ENCODE measurements around the gene TMEM158. TPM values are rescaled to one million over a fixed set of nuclear protein-coding genes. Genes with fewer than 3 reads are reported as not detected.

The TMEM158 gene
- total RNA-seq, 1 donor = 9.0 TPM

GRCh38 chr3:45252826-45253225, 26.7 kb upstream of the TMEM158 start:
- no peaks in the 10 kb centered on the region for H3K79me2 ChIP-seq (ENCODE audit: insufficient read depth, low read length)
- no peak overlapping the region for H3K27ac ChIP-seq (ENCODE audit: low read depth, low read length)
- no peak for DNase-seq (ENCODE audit: insufficient read length, low spot score, missing footprints)
- H3K27me3 ChIP-seq (ENCODE audit: insufficient read depth, low read length) = no peaks in the 10 kb centered on the region
- no peak overlapping the region for H3K4me3 ChIP-seq (ENCODE audit: insufficient read depth, low read length)
- no peaks in the 10 kb centered on the region for H3K4me1 ChIP-seq (ENCODE audit: insufficient read depth, low read length)
- no peak for TF ChIP-seq CTCF (IDR thresholded peaks at IDR 0.05; ENCODE audit: extremely low read depth, low read depth, low read length)
- no peaks in the 10 kb centered on the region for H3K36me3 ChIP-seq (ENCODE audit: insufficient read depth, low read length)
- no peak overlapping the region for H3K4me2 ChIP-seq (ENCODE audit: insufficient read depth, low read length)
- H4K20me1 ChIP-seq (ENCODE audit: insufficient read depth, low read length) = no peaks in the 10 kb centered on the region
- H2AFZ ChIP-seq (ENCODE audit: low read length) = peak overlapping the region; percentile 31
- H3K9me3 ChIP-seq (ENCODE audit: low read depth, low read length) = no peaks in the 10 kb centered on the region

GRCh38 chr3:45249391-45249790, 23.3 kb upstream of the TMEM158 start:
- no peak for TF ChIP-seq CTCF (IDR thresholded peaks at IDR 0.05; ENCODE audit: extremely low read depth, low read depth, low read length)
- no peaks in the 10 kb centered on the region for H3K79me2 ChIP-seq (ENCODE audit: insufficient read depth, low read length)
- DNase-seq (ENCODE audit: insufficient read length, low spot score, missing footprints) = no peak

GRCh38 chr3:45246241-45246640, 20.2 kb upstream of the TMEM158 start:
- Histone ChIP-seq H3K4me2 (ENCODE audit: insufficient read depth, low read length) (no peak overlapping the region), H3K36me3 (ENCODE audit: insufficient read depth, low read length) (no peaks in the 10 kb centered on the region), H3K27ac (ENCODE audit: low read depth, low read length) (no peak overlapping the region), H3K4me1 (ENCODE audit: insufficient read depth, low read length) (no peaks in the 10 kb centered on the region), H3K9me3 (ENCODE audit: low read depth, low read length) (no peaks in the 10 kb centered on the region), H3K4me3 (ENCODE audit: insufficient read depth, low read length) (no peak overlapping the region), H3K27me3 (ENCODE audit: insufficient read depth, low read length) (no peaks in the 10 kb centered on the region), H3K79me2 (ENCODE audit: insufficient read depth, low read length) (no peaks in the 10 kb centered on the region), H2AFZ (ENCODE audit: low read length) (no peak overlapping the region), H4K20me1 (ENCODE audit: insufficient read depth, low read length) (no peaks in the 10 kb centered on the region)
- no peak for DNase-seq (ENCODE audit: insufficient read length, low spot score, missing footprints)
- TF ChIP-seq CTCF (IDR thresholded peaks at IDR 0.05; ENCODE audit: extremely low read depth, low read depth, low read length) = no peak

More at GRCh38 chr3:45249391-45249790, 23.3 kb upstream of the TMEM158 start:
- no peaks in the 10 kb centered on the region for H4K20me1 ChIP-seq (ENCODE audit: insufficient read depth, low read length)
- H3K4me2 ChIP-seq (ENCODE audit: insufficient read depth, low read length) = no peak overlapping the region
- no peaks in the 10 kb centered on the region for H3K27me3 ChIP-seq (ENCODE audit: insufficient read depth, low read length)
- H3K9me3 ChIP-seq (ENCODE audit: low read depth, low read length) = no peaks in the 10 kb centered on the region
- no peak overlapping the region for H2AFZ ChIP-seq (ENCODE audit: low read length)
- H3K4me1 ChIP-seq (ENCODE audit: insufficient read depth, low read length) = no peaks in the 10 kb centered on the region
- no peak overlapping the region for H3K27ac ChIP-seq (ENCODE audit: low read depth, low read length)
- no peak overlapping the region for H3K4me3 ChIP-seq (ENCODE audit: insufficient read depth, low read length)
- H3K36me3 ChIP-seq (ENCODE audit: insufficient read depth, low read length) = no peaks in the 10 kb centered on the region

- Histone ChIP-seq H3K4me1 (ENCODE audit: insufficient read depth, low read length) (no peaks in the 10 kb centered on the region), H3K27ac (ENCODE audit: low read depth, low read length) (no peak overlapping the region), H3K36me3 (ENCODE audit: insufficient read depth, low read length) (no peaks in the 10 kb centered on the region), H3K27me3 (ENCODE audit: insufficient read depth, low read length) (peaks cover 5% of the 10 kb centered on the region), H3K4me3 (ENCODE audit: insufficient read depth, low read length) (no peak overlapping the region), H3K79me2 (ENCODE audit: insufficient read depth, low read length) (no peaks in the 10 kb centered on the region), H4K20me1 (ENCODE audit: insufficient read depth, low read length) (no peaks in the 10 kb centered on the region), H3K4me2 (ENCODE audit: insufficient read depth, low read length) (no peak overlapping the region), H2AFZ (ENCODE audit: low read length) (no peak overlapping the region), H3K9me3 (ENCODE audit: low read depth, low read length) (no peaks in the 10 kb centered on the region)
- no peak for DNase-seq (ENCODE audit: insufficient read length, low spot score, missing footprints)
- peak; percentile 34 for TF ChIP-seq CTCF (IDR thresholded peaks at IDR 0.05; ENCODE audit: extremely low read depth, low read depth, low read length)
Observed at GRCh38 chr3:45244356-45244755, 18.3 kb upstream of the TMEM158 start.

Data from osteoblast (primary cell).